A549 (cell line): ENCODE results near the gene THBS3. TPM values are rescaled to one million over a fixed set of nuclear protein-coding genes. Genes with fewer than 3 reads are reported as not detected.
A peak's percentile ranks its signal among the peaks of the same experiment; 100 is the strongest.

Source experiments
- ATAC-seq, 2 experiments: fragments of 200-7000 bp in 1 of 2; fragments of >200 bp in 1 of 2; cut with Nextera tagmentation in 1 of 2; cut with Tn5 transposase in 1 of 2; 3 replicates each; pipeline versions ENCODE4 v1.8.0 to v1.9.1; 2018 to 2020; ENCODE audit warnings: mild to moderate bottlenecking in 1 of 2, moderate library complexity in 1 of 2
- CTCF ChIA-PET: fragments of 300-600 bp; sonication (Branson Sonifier 250); formaldehyde crosslinking; extraction: SDS; loops from one replicate; lab custom pipeline; 2021; ENCODE audit warnings: antibody characterized with exemption, inconsistent platforms; lab: Yijun Ruan, JAX
- POLR2A ChIA-PET: fragments of 350-600 bp; formaldehyde crosslinking; extraction: SDS; loops from one replicate; lab custom pipeline; 2021; ENCODE audit warnings: antibody characterized with exemption, inconsistent platforms; lab: Yijun Ruan, JAX
- DNase-seq, 2 experiments: peaks; one replicate each; pipeline versions ENCODE4 v3.0.0 to v3.0.0-alpha.2; 2011 to 2016; ENCODE audit warnings: low read depth in 1 of 2, low spot score in 1 of 2
- FAIRE-seq: peaks from 2 replicates; lab custom pipeline; 2011; peaks lifted over from hg19 to GRCh38; lab: Jason Lieb, UNC
- H3K27ac ChIP-seq, 2 experiments: fragments of >200 bp; sonication (Bioruptor Twin); formaldehyde crosslinking; 3 replicates each; pipeline ENCODE4 v1.5.1; 2016 to 2017
- H3K4me1 ChIP-seq: fragments of >200 bp; sonication (Bioruptor Twin); formaldehyde crosslinking; 3 replicates; pipeline ENCODE4 v1.6.1; 2016
- H3K4me2 ChIP-seq: fragments of >200 bp; sonication (Bioruptor Twin); formaldehyde crosslinking; 3 replicates; pipeline ENCODE4 v1.6.1; 2016
- H3K4me3 ChIP-seq: fragments of >200 bp; sonication (Bioruptor Twin); formaldehyde crosslinking; 3 replicates; pipeline ENCODE4 v1.5.1; 2016
- H3K9me3 ChIP-seq: fragments of >200 bp; sonication (Bioruptor Twin); formaldehyde crosslinking; 3 replicates; pipeline ENCODE4 v1.6.1; 2016
- BHLHE40 ChIP-seq: IDR thresholded peaks from 2 replicates; pipeline ENCODE4 v1.6.1; 2012; ENCODE audit warnings: low read depth, low read length, inconsistent platforms
- E2F6 ChIP-seq: IDR thresholded peaks from 2 replicates; pipeline ENCODE4 v1.6.1; 2012; ENCODE audit warnings: low read depth, borderline replicate concordance
- JUN ChIP-seq, 2 experiments: fragments of >200 bp; sonication (Bioruptor Twin); formaldehyde crosslinking; IDR thresholded peaks; 2 replicates in 1 of 2; 3 replicates in 1 of 2; pipeline ENCODE4 v1.6.1; 2016 to 2017
- JUNB ChIP-seq: fragments of >200 bp; sonication (Bioruptor Twin); formaldehyde crosslinking; IDR thresholded peaks from 2 replicates; pipeline ENCODE4 v1.6.1; 2016
- MAZ ChIP-seq: fragments of 150-350 bp; IDR thresholded peaks from 2 replicates; pipeline ENCODE4 v1.6.1; 2014; ENCODE audit warnings: antibody characterized with exemption, low read depth, low read length, borderline replicate concordance
- MYC ChIP-seq: IDR thresholded peaks from 2 replicates; pipeline ENCODE4 v1.6.1; 2012; ENCODE audit warnings: mild to moderate bottlenecking, inconsistent platforms, low read length, improper control_type of control experiment, borderline replicate concordance
- NFE2L2 ChIP-seq: fragments of 150-350 bp; conservative IDR thresholded peaks from 2 replicates; pipeline ENCODE4 v1.6.1; 2014; ENCODE audit warnings: low read length
- NPAS2 ChIP-seq: fragments of 250-450 bp; sonication (Bioruptor Pico); IDR thresholded peaks from 2 replicates; pipeline ENCODE4 v1.8.0; 2022; ENCODE audit warnings: mild to moderate bottlenecking, moderate library complexity, borderline replicate concordance
- PHF8 ChIP-seq: fragments of 200-600 bp; sonication (generic); IDR thresholded peaks from 2 replicates; pipeline ENCODE4 v1.6.1; 2016; ENCODE audit warnings: low read depth, mild to moderate bottlenecking, antibody characterized with exemption, moderate library complexity, borderline replicate concordance
- POLR2A ChIP-seq: IDR thresholded peaks from 2 replicates; pipeline ENCODE4 v1.6.1; 2012; ENCODE audit warnings: mild to moderate bottlenecking, low read length
- RFX5 ChIP-seq: fragments of 450-650 bp; IDR thresholded peaks from 2 replicates; pipeline ENCODE4 v1.7.1; 2014; ENCODE audit warnings: antibody characterized with exemption, mild to moderate bottlenecking, moderate library complexity
- RNF2 ChIP-seq: fragments of 200-600 bp; sonication (generic); IDR thresholded peaks from 2 replicates; pipeline ENCODE4 v1.6.1; 2016; ENCODE audit warnings: low read depth, mild to moderate bottlenecking, antibody characterized with exemption, moderate library complexity, borderline replicate concordance
- TFCP2L1 ChIP-seq: fragments of 250-450 bp; sonication (Bioruptor Pico); IDR thresholded peaks from 2 replicates; pipeline ENCODE4 v1.5.0; 2021; ENCODE audit warnings: mild to moderate bottlenecking
- ZFP36 ChIP-seq: fragments of 450-650 bp; IDR thresholded peaks from 2 replicates; pipeline ENCODE4 v1.6.1; 2014; ENCODE audit warnings: borderline replicate concordance; ENCODE audit not compliant: partially characterized antibody
- WGBS: methylation state at CpG from one replicate; pipeline ENCODE4 v1.1.6; 2017; ENCODE audit errors: missing lambda C conversion rate; 5-methylcytosine and 5-hydroxymethylcytosine counted together
- polyA plus RNA-seq, 4 experiments: library from polyadenylated mRNA; depleted of rRNA in 3 of 4; stranded (reverse); fragments of >200 nt; fragmentation: RNase III in 1 of 4; extraction: RNeasy Plus Mini Kit Qiagen cat#74134 plus additional on column Dnase treatment in 1 of 4; gene quantifications; 2 replicates in 3 of 4; 3 replicates in 1 of 4; pipeline ENCODE4 v1.2.3, GENCODE V29; 2011 to 2017
- TF ChIP-seq, protein P1 (sequence below): IDR thresholded peaks from 2 replicates; pipeline ENCODE4 v1.6.1; 2012
- TF ChIP-seq, protein P2 (sequence below): fragments of 250-450 bp; sonication (Bioruptor Pico); IDR thresholded peaks from 2 replicates; pipeline ENCODE4 v1.5.0; 2020; ENCODE audit warnings: low read depth, mild to moderate bottlenecking, moderate library complexity
- TF ChIP-seq, protein P3 (sequence below): fragments of >200 bp; sonication (Bioruptor Twin); formaldehyde crosslinking; IDR thresholded peaks from 3 replicates; pipeline ENCODE4 v1.6.1; 2016
- TF ChIP-seq, protein P4 (sequence below): IDR thresholded peaks from 2 replicates; pipeline ENCODE4 v1.6.1; 2012

THBS3 gene
- polyA plus RNA-seq, 2 of the 4 experiments (the other 2 are of a cell fraction): 12.1 to 13.8 TPM

DNA sequence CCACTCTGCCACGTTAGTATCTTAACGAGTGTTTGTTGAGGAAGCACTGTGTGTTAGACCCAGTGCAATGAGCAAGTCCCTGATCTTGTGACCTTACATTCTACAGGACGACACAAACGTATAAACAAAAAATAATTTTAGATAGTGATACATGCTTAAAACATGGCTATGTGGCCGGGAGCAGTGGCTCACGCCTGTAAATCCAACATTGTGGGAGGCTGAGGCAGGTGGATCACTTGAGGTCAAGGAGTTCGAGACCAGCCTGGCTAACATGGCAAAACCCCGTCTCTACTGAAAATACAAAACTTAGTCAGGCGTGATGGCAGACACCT lies 20.4 kb upstream of the THBS3 start:
- Histone ChIP-seq H3K4me1 (peaks cover 41% of the 10 kb centered on the region), H3K27ac (peak overlapping the region; percentile 78 to 89), H3K9me3 (no peaks in the 10 kb centered on the region), H3K4me3 (peak overlapping the region; percentile 23), H3K4me2 (peak overlapping the region; percentile 69)
- POLR2A ChIA-PET: interaction anchor here (0.8 to 1.8 kb wide), 2 partner anchors 34 to 53 kb away, joined by 3 to 12 read pairs; no protein-coding TSS in a partner anchor
- CTCF ChIA-PET: interaction anchor here (1.1 to 6.6 kb wide), 6 partner anchors 8 to 52 kb away, joined by 3 to 96 read pairs (median 6); partner anchors contain the start of genes MTX1 and THBS3
- TF ChIP-seq RFX5 (no peak), NPAS2 (CRISPR knock-in tag) (no peak), TFCP2L1 (CRISPR knock-in tag) (no peak), JUN (IDR thresholded peaks at IDR 0.05) (no peak; a peak in 1 of 5 replicates), ZFP36 (no peak), NFE2L2 (no peak), JUNB (no peak), BHLHE40 (no peak), MAZ (no peak)
- TF ChIP-seq, protein P1, sequence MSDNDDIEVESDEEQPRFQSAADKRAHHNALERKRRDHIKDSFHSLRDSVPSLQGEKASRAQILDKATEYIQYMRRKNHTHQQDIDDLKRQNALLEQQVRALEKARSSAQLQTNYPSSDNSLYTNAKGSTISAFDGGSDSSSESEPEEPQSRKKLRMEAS: no peak
- TF ChIP-seq, protein P2, sequence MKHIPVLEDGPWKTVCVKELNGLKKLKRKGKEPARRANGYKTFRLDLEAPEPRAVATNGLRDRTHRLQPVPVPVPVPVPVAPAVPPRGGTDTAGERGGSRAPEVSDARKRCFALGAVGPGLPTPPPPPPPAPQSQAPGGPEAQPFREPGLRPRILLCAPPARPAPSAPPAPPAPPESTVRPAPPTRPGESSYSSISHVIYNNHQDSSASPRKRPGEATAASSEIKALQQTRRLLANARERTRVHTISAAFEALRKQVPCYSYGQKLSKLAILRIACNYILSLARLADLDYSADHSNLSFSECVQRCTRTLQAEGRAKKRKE (CRISPR knock-in tag): no peak
- TF ChIP-seq, protein P3, sequence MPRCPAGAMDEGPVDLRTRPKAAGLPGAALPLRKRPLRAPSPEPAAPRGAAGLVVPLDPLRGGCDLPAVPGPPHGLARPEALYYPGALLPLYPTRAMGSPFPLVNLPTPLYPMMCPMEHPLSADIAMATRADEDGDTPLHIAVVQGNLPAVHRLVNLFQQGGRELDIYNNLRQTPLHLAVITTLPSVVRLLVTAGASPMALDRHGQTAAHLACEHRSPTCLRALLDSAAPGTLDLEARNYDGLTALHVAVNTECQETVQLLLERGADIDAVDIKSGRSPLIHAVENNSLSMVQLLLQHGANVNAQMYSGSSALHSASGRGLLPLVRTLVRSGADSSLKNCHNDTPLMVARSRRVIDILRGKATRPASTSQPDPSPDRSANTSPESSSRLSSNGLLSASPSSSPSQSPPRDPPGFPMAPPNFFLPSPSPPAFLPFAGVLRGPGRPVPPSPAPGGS: no peak
- no peak for ATAC-seq
- 81% methylated on average over 9 of the region's 9 CpGs for WGBS
- DNase-seq: no peak
- no peak for FAIRE-seq

DNA sequence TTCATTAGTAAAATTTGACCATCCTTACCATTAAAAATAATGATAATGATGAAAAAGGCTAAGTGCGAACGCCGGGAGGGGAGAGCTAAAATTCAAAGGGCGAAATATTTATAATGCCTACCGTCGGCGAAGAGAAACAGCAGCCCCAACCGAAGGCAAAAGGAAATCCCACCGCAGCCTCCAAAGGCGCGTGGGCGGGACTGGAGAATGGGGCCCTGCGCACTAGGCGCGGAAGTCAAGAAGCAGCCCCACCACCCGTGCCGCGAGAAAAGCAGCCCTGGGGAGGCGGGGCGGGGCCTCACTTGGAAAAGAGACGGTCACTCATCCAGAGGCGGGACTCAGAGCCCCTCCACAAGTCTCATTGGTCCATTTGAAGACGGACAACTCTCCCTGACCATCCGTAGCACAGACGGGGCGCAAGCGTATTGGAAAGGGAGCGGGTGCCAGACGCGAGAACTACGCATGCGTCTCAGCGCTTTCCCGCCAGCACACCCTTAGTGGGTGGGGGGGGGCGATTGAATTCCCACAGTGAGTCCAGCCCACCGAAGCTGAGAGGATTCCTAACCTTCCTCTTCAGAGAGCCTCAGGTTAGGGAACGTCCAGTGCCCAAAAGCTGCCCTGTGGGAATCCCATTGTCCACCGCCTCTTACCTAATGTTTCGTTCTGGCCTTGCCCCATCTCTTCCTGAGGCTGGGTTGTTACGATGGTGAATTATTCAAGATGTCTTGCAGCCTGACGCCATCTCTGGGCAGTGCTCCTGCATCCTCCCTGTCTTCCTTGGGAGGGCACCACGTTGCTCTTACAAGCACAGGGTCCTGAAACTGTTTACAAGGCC lies 19.8 kb upstream of the THBS3 start:
- CTCF ChIA-PET: interaction anchor here (0.9 to 6.6 kb wide), 14 partner anchors 9 to 421 kb away, joined by 3 to 96 read pairs (median 4); partner anchors contain the start of genes KRTCAP2, MTX1, THBS3 and TRIM46
- FAIRE-seq (no peak), ATAC-seq (peak; percentile 94 to 97)
- peaks cover 43% of the 10 kb centered on the region for H3K4me1 ChIP-seq
- H3K4me3 ChIP-seq: peak overlapping the region; percentile 57
- H3K4me2 ChIP-seq: peak overlapping the region; percentile 84
- POLR2A ChIA-PET: interaction anchor here (0.7 to 1.8 kb wide), 3 partner anchors 18 to 33 kb away, joined by 3 to 12 read pairs (median 4); no protein-coding TSS in a partner anchor
- H3K27ac ChIP-seq: peak overlapping the region; percentile 88 to 90
- TF ChIP-seq RFX5: no peak
- TF ChIP-seq, protein P4, sequence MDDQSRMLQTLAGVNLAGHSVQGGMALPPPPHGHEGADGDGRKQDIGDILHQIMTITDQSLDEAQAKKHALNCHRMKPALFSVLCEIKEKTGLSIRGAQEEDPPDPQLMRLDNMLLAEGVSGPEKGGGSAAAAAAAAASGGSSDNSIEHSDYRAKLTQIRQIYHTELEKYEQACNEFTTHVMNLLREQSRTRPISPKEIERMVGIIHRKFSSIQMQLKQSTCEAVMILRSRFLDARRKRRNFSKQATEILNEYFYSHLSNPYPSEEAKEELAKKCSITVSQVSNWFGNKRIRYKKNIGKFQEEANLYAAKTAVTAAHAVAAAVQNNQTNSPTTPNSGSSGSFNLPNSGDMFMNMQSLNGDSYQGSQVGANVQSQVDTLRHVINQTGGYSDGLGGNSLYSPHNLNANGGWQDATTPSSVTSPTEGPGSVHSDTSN: peak; percentile 89
- TF ChIP-seq POLR2A: peak; percentile 82
- 0 out of 2 replicates have a peak, but pooled peaks have one; percentile 6 for TF ChIP-seq MAZ
- peak; percentile 75 for TF ChIP-seq PHF8
- no peak; the same call in 1 of the 2 replicates for TF ChIP-seq MYC
- peak in 1 of 2 experiments; percentile 68; a peak in 1 of 5 replicates for TF ChIP-seq JUN (IDR thresholded peaks at IDR 0.05)
- peak; percentile 97 for TF ChIP-seq E2F6
- TF ChIP-seq RNF2: 0 out of 2 replicates have a peak, but pooled peaks have one; percentile 38
- TF ChIP-seq, protein P3: peak; percentile 84; the same call in 2 of the 3 replicates
- TF ChIP-seq, protein P1: peak; percentile 76
- TF ChIP-seq, all 56 proteins: peak for 9
- WGBS: 4% methylated on average over 42 of the region's 42 CpGs
- no peaks in the 10 kb centered on the region for H3K9me3 ChIP-seq
- peak; percentile 99 to 100 for DNase-seq
